ENCODE data around the gene UBTD2. TPM values are rescaled to one million over a fixed set of nuclear protein-coding genes. Genes with fewer than 3 reads are reported as not detected.

Gene UBTD2
- total and polyA plus RNA-seq, 2 experiments from 2014 or later = 17.9 to 46.3 TPM

DNA sequence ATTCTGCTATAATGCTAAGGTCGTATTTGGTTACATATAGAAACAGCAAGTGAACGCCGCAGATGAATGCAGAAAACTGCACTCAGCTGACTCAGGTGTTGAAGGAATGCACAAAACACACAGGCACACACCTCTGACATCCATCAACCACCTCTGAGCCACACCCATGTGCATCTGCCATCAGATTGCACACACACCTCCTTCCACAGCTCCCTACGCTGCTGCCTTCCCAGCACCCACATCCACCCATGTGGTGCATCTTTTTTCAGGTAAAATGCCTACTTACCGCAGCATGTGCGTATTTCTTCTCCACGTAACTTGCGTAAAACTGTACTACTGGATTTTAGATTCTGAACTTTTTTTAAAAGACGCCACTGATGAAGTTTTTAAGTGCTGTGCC, 102.6 kb downstream of the UBTD2 start:
- H2AFZ ChIP-seq = no peak overlapping the region
- ATAC-seq (no peak), DNase-seq (ENCODE audit: low spot score) (no peak)
- H3F3A ChIP-seq (replicated peaks; ENCODE audit: low read depth) = 0 out of 2 replicates have a peak, but pooled peaks cover 8% of the 10 kb centered on the region
- peaks cover 9% of the 10 kb centered on the region for H3K27me3 Mint-ChIP-seq (ENCODE audit: insufficient read depth, low read depth, poor library complexity)
- peaks cover 31% of the 10 kb centered on the region for H3K4me1 ChIP-seq (ENCODE audit: insufficient read depth)
- H3K4me3 Mint-ChIP-seq = no peak overlapping the region
- peaks cover 8% of the 10 kb centered on the region; the same call in 2 of the 3 replicates for H3K36me3 Mint-ChIP-seq (ENCODE audit: low read depth)
- H3K27ac ChIP-seq (ENCODE audit: low read depth) = no peak overlapping the region
- peaks cover 27% of the 10 kb centered on the region for H3K4me1 Mint-ChIP-seq
- no peak overlapping the region for H3K4me2 ChIP-seq
- peaks cover 13% of the 10 kb centered on the region for H4K20me1 ChIP-seq (replicated peaks; ENCODE audit: insufficient read depth)
- TF ChIP-seq CREB1 (CRISPR knock-in tag; IDR thresholded peaks at IDR 0.05; ENCODE audit: low read depth) = no peak
- no peak for TF ChIP-seq STAT1 (IDR thresholded peaks at IDR 0.05; ENCODE audit: unreplicated experiment)
- TF ChIP-seq POLR2AphosphoS5 (IDR thresholded peaks at IDR 0.05; ENCODE audit: low read depth) = no peak
- no peak for TF ChIP-seq NANOG (IDR thresholded peaks at IDR 0.05; ENCODE audit: borderline replicate concordance)
- TF ChIP-seq ZNF114 (CRISPR knock-in tag; IDR thresholded peaks at IDR 0.05) = no peak
- TF ChIP-seq, protein P1, sequence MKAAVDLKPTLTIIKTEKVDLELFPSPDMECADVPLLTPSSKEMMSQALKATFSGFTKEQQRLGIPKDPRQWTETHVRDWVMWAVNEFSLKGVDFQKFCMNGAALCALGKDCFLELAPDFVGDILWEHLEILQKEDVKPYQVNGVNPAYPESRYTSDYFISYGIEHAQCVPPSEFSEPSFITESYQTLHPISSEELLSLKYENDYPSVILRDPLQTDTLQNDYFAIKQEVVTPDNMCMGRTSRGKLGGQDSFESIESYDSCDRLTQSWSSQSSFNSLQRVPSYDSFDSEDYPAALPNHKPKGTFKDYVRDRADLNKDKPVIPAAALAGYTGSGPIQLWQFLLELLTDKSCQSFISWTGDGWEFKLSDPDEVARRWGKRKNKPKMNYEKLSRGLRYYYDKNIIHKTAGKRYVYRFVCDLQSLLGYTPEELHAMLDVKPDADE (IDR thresholded peaks at IDR 0.05) = no peak
- no peak for TF ChIP-seq EZH2phosphoT487 (IDR thresholded peaks at IDR 0.05; ENCODE audit: unreplicated experiment)
- no peak for TF ChIP-seq EZH2 (IDR thresholded peaks at IDR 0.05; ENCODE audit: low read depth, unreplicated experiment)
- TF ChIP-seq JUNB (IDR thresholded peaks at IDR 0.05; ENCODE audit: unreplicated experiment) = no peak
- TF ChIP-seq, protein P2, sequence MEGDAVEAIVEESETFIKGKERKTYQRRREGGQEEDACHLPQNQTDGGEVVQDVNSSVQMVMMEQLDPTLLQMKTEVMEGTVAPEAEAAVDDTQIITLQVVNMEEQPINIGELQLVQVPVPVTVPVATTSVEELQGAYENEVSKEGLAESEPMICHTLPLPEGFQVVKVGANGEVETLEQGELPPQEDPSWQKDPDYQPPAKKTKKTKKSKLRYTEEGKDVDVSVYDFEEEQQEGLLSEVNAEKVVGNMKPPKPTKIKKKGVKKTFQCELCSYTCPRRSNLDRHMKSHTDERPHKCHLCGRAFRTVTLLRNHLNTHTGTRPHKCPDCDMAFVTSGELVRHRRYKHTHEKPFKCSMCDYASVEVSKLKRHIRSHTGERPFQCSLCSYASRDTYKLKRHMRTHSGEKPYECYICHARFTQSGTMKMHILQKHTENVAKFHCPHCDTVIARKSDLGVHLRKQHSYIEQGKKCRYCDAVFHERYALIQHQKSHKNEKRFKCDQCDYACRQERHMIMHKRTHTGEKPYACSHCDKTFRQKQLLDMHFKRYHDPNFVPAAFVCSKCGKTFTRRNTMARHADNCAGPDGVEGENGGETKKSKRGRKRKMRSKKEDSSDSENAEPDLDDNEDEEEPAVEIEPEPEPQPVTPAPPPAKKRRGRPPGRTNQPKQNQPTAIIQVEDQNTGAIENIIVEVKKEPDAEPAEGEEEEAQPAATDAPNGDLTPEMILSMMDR (conservative IDR thresholded peaks at IDR 0.05; ENCODE audit: low read depth in 2 of 2) = no peak
- no peak for TF ChIP-seq ZNF462 (CRISPR knock-in tag; IDR thresholded peaks at IDR 0.05)
- TF ChIP-seq, protein P3, sequence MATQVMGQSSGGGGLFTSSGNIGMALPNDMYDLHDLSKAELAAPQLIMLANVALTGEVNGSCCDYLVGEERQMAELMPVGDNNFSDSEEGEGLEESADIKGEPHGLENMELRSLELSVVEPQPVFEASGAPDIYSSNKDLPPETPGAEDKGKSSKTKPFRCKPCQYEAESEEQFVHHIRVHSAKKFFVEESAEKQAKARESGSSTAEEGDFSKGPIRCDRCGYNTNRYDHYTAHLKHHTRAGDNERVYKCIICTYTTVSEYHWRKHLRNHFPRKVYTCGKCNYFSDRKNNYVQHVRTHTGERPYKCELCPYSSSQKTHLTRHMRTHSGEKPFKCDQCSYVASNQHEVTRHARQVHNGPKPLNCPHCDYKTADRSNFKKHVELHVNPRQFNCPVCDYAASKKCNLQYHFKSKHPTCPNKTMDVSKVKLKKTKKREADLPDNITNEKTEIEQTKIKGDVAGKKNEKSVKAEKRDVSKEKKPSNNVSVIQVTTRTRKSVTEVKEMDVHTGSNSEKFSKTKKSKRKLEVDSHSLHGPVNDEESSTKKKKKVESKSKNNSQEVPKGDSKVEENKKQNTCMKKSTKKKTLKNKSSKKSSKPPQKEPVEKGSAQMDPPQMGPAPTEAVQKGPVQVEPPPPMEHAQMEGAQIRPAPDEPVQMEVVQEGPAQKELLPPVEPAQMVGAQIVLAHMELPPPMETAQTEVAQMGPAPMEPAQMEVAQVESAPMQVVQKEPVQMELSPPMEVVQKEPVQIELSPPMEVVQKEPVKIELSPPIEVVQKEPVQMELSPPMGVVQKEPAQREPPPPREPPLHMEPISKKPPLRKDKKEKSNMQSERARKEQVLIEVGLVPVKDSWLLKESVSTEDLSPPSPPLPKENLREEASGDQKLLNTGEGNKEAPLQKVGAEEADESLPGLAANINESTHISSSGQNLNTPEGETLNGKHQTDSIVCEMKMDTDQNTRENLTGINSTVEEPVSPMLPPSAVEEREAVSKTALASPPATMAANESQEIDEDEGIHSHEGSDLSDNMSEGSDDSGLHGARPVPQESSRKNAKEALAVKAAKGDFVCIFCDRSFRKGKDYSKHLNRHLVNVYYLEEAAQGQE (IDR thresholded peaks at IDR 0.05; ENCODE audit: unreplicated experiment) = no peak
- no peak for TF ChIP-seq ZNF331 (CRISPR knock-in tag; IDR thresholded peaks at IDR 0.05; ENCODE audit: low read depth)
- no peaks in the 10 kb centered on the region; the same call in 2 of the 3 replicates for H3K9me3 Mint-ChIP-seq
- H3K79me2 ChIP-seq (replicated peaks; ENCODE audit: insufficient read depth) = peaks cover 67% of the 10 kb centered on the region
- no peak overlapping the region for H3K4me3 ChIP-seq
- H3K27me3 ChIP-seq (ENCODE audit: insufficient read depth) = no peaks in the 10 kb centered on the region
- H3K9me2 ChIP-seq (ENCODE audit: insufficient read depth) = no peaks in the 10 kb centered on the region
- H3K27ac Mint-ChIP-seq = no peak overlapping the region
- no peaks in the 10 kb centered on the region for H3K36me3 ChIP-seq (ENCODE audit: insufficient read depth)

Data from GM23338 (cell line).